Hippocampal formation (tissue), 2 donors: Measurements from ENCODE around the gene DLEC1.
"Not testable (repeated sequence)": the region's sequence is repeated elsewhere in the genome, so short reads cannot be mapped to it uniquely, and the experiment has no call there.

Experiments used
- DNase-seq, 2 donors: peaks; one replicate each; lab custom pipeline; 2025; lab: John Stamatoyannopoulos, UW

DLEC1 gene

DNA sequence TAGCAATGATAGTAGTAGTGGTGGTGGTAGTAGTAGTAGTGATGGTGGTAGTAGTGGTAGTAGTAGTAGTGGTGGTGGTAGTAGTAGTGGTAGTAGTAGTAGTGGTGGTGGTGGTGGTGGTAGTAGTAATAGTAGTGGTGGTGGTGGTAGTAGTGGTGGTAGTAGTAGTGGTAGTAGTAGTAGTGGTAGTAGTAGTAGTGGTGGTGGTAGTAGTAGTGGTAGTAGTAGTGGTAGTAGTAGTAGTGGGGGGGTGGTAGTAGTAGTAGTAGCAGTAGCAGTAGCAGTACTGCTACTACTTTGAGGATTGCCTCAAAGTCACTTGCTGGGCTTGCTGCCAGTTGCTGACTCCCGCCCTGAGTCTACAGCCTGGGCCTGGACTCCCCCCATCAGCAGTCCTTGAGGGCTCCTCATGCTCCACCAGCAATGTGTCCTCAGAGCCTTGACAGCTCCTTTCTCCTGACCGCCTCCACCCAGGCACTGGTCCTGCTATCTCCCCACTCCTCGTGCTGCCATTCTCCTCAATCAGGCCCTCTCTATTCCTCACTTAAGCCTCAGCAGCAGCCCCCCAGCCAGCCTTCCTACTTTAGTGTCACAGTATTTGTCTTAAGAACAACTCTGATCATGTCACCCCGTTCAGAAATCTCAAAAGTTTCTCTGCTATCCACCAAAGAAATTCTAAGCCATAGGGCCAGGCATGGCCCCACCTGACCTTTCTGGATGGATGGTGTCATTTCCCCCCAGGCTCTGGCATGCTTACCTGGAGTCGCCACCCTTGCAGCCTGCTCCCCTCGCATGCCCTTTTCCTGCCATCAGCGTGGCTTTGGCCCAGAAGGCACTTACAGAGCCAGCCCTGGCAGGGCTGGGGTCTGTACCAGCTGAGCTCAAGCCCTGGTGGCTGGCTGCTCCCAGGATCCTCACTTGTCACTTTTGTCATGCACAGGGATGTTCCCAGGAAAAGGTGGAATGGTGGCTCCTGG is 45.6 kb downstream of the DLEC1 start:
- no peak for DNase-seq

- DNase-seq = no peak
These were observed 46.4 kb downstream of the DLEC1 start for GRCh38 chr3:38085311-38085942.

GRCh38 chr3:38085943-38086324 is 46.9 kb downstream of the DLEC1 start:
- no peak for DNase-seq

- no peak for DNase-seq
These were observed 47.5 kb downstream of the DLEC1 start for GRCh38 chr3:38086496-38086895.

GRCh38 chr3:38087278-38087677 is 48.3 kb downstream of the DLEC1 start:
- not testable (repeated sequence) for DNase-seq

DNA sequence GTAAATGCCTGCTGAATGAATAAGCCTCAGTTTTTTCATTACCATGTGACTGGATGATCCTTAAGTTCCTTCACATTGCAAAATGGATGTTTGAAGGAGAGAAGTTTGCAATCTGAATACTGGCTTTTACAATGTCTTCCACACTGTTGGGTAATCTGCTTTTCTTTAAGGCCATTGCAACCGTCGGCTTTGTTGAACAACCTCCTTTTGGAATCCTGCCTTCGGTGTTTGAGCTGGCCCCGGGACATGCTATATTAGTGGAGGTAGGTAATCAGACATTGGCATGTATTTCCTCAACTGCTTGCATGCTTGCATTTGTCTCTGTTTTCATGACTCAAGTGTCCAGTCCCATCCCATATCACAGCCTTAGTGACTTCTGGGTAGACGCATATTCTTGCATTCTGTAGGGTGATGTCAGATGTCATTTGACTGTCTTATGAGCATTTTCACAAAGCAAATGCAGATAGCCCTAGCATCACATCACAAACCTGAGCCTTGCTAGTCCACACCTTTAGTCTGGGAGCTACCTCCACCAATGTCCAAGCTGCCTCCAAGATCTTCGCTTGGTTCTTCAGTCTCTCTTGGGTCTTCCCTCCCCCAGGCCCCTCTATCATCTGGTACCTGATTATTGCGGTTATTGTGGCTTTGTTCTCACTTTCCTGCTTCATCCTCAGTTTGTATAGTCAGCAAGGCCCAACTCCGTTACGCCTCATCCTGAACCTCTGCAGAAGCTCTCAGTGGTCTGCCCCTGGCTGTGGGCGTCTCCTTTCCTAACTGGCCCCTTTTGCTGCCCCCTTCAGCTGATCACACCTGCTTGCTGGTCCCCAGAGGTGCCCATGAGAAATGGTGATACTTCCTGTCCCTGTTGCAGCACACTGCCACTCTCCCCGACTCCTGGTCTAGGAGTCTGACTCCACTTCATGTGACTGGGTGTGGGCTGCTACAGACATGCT is 49.4 kb downstream of the DLEC1 start:
- DNase-seq = no peak

DNA sequence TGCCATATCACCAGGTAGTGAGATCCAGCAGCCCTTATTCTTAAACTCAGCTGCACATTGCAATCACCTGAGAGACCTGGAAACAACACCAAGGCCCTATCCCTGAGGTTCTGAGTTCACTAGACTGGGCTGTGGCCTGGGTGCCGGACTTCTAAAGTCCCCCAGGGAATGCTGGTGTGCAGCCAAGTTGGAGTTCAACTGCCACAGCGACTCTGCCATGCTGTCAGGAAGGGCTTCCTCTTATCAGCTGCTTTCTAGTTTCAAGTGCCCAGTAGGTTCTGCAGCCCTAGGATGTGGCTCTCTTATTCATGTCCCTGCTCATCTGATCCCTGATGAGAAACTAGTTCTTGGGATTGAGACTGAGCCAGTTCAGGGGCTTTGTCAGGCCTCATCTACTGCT is 50.2 kb downstream of the DLEC1 start:
- no peak for DNase-seq

- DNase-seq = no peak
These were observed 51.4 kb downstream of the DLEC1 start for GRCh38 chr3:38090453-38090852.

DNA sequence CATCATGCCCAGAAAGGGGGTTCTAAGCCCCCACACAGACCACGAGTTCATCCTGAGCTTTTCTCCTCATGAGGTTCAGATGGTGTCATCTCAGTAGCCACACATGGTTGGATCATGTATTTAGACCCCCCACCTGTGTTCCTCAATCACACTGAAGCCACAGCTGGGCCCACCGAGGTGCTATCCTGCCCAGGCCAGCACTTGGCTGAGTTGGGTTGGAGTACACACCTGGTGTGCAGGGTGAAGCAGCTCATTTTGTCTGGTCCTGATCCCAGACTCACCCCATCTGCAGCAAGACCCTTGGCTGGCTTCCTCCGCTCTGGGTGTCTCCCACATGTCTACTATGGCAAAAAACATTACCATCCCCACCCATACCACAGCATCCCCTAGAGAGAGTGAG is 56.0 kb downstream of the DLEC1 start:
- DNase-seq = no peak

DNA sequence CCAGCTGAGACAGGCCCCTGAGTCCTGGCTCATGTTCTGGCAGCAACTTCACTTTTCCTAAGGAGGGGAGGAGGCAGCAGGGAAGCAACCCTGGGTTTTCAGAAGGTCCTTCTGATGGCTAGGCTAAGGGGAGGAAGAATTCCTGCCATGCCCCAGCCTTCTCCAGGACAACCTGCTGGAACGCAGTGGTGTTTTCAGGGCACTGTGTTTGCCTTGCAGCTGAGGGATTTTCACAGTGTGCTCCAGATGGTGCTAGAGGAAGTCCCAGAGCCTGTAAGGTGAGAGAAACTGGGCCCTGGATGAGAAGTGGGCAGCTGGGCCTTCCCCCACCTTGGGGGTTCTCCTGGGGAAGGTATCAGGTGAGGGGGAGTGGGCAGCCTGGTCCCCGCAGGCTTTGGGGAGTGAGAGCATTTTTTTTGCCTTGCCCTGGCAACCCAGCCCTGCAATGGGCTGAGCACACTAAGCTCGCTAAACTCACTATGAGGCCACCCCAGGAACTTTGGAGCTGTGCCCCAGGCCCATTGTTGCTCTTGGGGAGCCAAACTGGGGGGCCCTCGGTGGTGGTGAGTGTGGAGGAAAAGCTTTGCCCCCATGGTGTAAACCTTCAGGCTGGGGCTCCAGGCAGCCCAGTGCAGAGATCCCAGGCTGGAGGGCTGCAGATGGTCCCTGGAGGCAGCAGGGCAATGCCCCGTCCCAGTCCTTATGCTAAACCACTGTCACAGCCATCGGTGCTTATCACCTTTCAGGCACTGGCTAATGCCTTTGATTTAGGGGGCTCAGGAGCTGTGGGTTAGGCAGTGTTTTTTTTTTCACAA is 56.9 kb downstream of the DLEC1 start:
- DNase-seq = no peak

DNA sequence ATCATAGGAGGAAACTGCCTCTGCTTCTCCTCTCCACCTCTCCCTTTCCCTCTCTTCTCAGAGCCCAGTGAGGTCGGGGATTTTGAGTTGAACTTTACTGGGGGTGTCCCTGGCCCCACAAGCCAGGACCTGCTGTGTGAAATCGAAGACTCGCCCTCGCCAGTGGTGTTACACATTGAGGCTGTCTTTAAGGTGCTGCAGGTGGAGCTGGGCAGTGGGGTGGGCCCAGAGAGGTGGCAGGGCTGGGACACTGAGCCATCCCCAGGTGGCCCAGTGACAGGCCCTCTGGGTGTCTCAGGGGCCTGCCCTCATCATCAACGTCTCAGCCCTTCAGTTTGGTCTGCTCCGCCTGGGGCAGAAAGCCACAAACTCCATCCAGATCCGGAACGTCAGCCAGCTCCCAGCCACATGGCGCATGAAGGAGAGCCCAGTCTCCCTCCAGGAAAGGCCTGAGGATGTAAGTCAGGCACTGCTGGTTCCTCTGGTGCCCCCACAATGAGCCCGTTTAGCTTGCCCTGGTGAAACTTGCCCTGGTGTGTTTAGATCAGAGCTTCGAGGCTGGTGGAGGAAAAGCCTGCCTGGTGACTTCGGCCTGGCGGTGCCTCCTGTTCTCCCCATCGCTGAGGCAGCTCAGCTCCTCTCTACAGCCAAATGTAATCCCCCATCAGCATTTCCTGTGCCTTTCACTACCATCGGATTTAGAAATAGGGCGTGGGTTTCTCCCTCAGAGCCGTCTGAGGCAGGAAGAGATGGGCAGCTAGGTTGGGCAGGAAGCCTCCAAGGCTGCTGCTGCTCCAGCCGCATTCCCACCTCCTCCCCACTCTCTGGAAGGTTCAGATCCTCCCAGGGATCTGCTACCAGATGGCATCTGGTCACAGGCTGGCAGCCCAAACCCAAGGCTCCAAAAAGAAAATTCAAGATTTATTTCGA is 58.7 kb downstream of the DLEC1 start:
- no peak for DNase-seq

GRCh38 chr3:38098376-38098723 is 59.3 kb downstream of the DLEC1 start:
- DNase-seq = no peak

DNA sequence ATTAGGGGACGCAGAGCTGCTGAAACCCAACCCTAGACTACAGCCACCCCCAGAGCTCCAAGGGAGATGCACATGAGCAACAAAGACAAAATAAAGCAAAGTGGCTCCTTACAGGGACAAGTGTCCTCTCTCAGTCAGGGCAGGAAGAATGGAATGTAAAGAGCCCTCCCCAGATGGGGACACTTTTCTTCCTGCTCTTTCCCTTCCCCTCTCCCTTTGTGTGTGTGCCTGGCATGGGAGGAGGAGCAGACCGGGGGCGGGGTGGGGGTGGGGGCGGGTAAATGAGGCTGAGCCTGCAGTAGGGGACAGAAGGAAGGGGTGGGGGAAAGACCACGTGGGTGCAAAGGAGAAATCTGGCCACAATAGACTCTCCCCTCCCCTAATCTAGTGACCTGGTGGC is 60.5 kb downstream of the DLEC1 start:
- no peak for DNase-seq

DNA sequence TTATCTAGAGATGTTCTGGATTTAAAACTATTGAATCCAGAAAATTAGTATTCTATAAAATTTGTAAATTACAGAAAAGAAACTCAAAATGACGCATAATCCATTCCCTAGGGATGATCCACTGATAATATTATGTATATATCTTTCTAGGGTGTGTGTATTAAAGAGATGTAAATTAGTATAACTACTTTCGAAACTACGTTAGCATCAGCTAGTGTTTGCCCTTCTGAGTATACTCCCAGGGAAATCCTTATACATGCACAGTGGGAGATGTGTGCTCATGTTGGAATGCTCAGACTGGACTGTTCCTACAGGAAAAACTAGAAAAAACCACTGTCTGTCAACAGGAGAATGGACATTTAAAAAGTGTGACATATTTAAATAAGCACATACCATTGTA is 61.5 kb downstream of the DLEC1 start:
- no peak for DNase-seq

DNA sequence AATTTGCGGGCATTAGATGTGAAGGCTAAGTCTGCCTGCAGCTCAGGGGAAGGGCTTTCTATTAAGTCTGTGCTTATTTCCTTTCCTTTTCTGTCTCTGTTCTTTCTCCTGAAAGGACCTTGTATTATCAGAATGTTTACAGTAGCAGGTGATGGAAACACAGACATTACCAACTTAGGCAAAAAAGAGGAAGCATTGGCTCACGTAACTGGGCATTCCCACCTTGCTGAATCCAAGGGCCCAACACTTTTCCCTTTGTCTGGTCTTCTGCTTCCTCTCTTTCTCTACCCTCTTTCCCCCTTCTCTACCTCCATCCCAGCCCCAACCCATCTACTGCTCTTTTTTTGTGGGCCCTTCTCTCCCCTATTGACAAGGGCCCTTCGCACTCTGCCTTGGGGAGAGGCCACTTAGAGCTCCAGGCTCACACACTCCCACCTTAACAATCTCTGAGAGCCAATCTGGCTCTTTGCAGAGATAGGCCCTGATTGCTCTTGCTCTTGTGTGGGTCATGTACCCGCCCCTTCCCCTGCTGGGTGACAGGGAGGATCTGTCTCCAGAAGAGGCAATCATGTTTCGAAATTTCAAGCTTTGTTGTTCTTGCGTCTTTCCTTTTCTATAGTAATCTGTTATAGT is 62.9 kb downstream of the DLEC1 start:
- no peak for DNase-seq

GRCh38 chr3:38102444-38102814 is 63.4 kb downstream of the DLEC1 start:
- DNase-seq = no peak

DNA sequence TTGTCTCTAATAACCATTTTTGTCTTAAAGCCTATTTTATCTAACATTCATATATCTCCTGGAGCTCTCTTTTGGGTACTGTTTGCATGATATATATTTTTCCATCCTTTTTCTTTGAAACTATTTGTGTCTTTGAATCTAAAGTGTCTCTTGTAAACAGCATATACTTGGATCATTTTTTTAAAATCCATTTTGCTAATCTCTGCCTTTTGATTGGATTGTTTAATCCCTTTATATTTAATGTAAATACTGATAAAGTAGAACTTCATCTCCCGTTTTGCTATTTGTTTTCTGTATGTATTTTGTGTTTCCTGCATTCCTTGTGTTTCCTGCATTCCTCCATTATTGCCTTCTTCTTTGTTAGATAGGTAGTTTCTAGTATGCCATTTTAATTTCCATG is 66.5 kb downstream of the DLEC1 start:
- no peak for DNase-seq

- DNase-seq = no peak
These were observed 69.1 kb downstream of the DLEC1 start for GRCh38 chr3:38107911-38108648.
